22Rv1 (cell line): Measurements from ENCODE around the gene LRRK1.

ENCODE experiments used
- H3K27ac ChIP-seq: fragments of 450-650 bp; 2 replicates; pipeline ENCODE4 v1.5.1; 2017
- ZFX ChIP-seq: fragments of 450-650 bp; IDR thresholded peaks from 2 replicates; pipeline ENCODE4 v1.6.1; 2017; ENCODE audit warnings: antibody characterized with exemption, borderline replicate concordance
- TF ChIP-seq, protein P1 (sequence below): fragments of 450-650 bp; IDR thresholded peaks from 2 replicates; pipeline ENCODE4 v1.5.1; 2017; ENCODE audit warnings: mild to moderate bottlenecking

LRRK1 gene

DNA sequence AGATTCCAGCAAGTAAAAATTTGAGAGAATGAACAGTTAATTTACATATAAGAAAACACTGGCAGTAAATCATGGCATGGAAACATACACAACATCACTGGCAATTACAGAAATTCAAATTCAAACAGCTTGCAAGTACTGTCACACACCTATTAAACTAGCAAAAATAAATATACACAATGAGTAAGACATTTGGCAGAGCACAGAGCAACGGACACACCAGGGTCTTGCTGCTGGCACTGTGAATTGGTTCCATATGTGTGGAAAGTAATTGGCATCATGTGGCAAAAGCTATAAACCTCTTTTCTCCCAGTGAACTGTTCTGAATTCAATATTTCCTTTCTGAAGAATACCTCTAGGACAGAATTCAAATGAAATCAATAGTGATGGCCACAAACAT lies 78.3 kb downstream of the LRRK1 start:
- TF ChIP-seq, protein P1, sequence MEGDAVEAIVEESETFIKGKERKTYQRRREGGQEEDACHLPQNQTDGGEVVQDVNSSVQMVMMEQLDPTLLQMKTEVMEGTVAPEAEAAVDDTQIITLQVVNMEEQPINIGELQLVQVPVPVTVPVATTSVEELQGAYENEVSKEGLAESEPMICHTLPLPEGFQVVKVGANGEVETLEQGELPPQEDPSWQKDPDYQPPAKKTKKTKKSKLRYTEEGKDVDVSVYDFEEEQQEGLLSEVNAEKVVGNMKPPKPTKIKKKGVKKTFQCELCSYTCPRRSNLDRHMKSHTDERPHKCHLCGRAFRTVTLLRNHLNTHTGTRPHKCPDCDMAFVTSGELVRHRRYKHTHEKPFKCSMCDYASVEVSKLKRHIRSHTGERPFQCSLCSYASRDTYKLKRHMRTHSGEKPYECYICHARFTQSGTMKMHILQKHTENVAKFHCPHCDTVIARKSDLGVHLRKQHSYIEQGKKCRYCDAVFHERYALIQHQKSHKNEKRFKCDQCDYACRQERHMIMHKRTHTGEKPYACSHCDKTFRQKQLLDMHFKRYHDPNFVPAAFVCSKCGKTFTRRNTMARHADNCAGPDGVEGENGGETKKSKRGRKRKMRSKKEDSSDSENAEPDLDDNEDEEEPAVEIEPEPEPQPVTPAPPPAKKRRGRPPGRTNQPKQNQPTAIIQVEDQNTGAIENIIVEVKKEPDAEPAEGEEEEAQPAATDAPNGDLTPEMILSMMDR, result no peak
- no peak for TF ChIP-seq ZFX
- no peak overlapping the region for H3K27ac ChIP-seq

DNA sequence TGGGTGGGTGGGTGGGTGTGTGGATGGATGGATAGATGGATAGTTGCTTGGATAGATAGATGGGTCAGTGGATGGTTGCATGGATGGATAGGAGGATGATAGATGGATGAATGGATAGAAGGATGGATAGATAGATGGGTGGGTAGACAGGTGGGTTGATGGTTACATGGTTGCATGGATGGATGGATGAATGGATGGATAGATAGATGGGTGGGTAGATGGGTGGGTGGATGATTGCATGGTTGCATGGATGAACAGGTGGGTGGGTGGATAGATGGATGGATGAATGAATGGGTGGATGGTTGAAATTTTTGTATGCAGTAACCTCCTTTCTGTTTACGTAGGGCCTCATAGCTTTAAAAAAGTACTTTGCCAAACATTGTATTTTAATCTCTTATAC lies 79.5 kb downstream of the LRRK1 start:
- no peak overlapping the region for H3K27ac ChIP-seq
- TF ChIP-seq ZFX, result no peak
- TF ChIP-seq, protein P1, result no peak

DNA sequence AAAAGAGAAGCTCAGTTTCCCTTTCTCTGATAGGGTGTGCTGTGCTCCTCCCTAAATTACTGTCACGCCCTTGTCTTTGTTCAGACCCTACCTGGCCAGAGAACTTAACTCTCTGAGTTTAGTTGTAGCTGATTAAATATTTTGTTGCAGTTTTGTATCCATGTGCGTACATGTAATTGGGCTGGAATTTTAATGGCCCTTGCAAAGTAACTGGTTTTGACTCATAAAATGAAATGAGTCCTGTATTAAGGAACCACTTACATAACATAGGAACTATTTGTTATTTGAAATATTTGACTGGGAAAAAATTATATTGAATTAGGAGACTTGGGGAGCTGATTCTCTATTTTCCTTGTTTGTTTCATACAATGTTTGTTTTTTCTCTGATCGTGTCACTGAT lies 80.2 kb downstream of the LRRK1 start:
- no peak overlapping the region for H3K27ac ChIP-seq
- TF ChIP-seq ZFX, result no peak
- TF ChIP-seq, protein P1, result no peak

DNA sequence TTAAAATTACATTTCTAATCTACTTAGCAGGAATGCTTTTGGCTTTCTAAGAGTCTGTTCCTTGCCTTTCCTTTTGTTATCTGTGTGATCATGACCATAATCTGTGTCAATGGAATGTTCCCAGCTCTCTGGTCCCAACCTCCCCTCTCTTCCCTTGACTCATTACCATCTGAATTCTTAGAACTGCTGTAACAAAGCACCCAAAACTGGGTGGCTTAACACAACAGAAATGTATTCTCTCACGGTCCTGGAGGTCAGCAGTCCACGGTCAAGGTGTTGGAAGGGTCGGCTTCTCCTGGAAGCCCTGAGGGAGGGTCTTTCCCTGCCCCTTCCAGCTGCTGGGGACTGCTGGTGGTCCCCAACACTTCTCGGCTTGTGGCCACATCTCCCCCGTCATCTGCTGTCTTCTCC lies 81.1 kb downstream of the LRRK1 start:
- no peak overlapping the region for H3K27ac ChIP-seq
- TF ChIP-seq ZFX, result no peak
- TF ChIP-seq, protein P1, result no peak

DNA sequence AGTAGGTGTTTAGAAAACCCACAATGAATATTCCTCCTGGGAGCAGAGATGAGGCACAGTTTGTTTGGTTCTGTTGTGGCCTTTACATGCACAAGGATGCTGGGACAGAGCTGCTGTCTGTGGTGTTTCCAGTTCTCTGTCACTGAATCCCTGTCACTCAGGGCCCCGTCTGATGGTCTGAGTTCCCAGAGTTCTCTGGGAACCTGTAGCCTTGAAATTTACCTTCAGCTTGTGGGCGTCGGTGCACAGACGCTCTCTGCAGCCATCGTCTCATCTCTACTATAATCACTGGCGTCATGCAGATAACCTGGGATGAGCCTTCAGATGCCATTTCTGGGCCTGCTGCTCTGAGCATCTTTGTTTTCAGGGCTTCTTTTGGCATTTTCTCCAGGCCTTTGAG lies 81.9 kb downstream of the LRRK1 start:
- H3K27ac ChIP-seq, result no peak overlapping the region
- TF ChIP-seq, protein P1, result no peak
- TF ChIP-seq ZFX, result no peak

DNA sequence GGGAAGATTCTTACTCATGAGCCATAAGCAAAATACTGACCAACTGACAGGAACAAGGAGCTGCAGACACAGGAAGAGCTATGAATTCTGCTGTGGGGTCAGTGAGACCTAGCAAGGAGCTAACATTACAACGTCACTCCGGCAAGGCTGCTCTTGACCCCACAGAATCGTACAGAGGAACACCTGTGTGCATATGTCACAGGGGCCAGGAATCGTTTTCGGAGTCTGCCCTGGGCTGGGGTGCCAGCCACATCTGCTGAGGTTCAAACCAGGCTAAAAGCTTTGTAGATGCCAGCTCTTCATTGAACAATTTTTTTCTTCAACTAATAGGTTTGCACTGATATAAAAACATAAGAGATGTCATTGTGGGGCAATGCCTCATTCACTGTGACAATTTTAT lies 82.6 kb downstream of the LRRK1 start:
- H3K27ac ChIP-seq, result no peak overlapping the region
- no peak for TF ChIP-seq ZFX
- TF ChIP-seq, protein P1, result no peak

DNA sequence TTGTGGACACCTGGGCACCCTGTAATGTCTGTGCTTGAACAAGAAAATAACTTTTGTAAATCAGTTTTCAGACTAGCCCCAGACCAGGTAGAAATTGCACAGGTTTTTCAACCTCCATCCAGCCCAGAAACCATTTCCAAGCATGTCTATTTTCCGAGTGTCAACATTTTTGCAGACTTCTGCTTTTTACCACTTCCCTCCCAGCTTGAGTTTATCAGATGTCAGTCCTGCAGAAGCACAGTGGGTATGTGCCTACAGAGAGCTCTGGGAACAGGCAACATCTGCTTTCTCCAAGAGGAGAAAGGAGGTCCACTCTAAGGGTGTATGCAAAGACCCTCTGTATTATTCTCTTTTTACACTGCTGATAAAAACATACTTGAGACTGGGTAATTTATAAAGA lies 83.9 kb downstream of the LRRK1 start:
- no peak for TF ChIP-seq ZFX
- TF ChIP-seq, protein P1, result no peak

More for the DNA sequence above, 83.9 kb downstream of the LRRK1 start:
- H3K27ac ChIP-seq, result no peak overlapping the region
